ENCODE measurements around the gene S100A7A.
"Not testable (repeated sequence)": the region's sequence is repeated elsewhere in the genome, so short reads cannot be mapped to it uniquely, and the experiment has no call there.

S100A7A gene

GRCh38 chr1:153395776-153396175 is 20.5 kb upstream of the S100A7A start:
- no peak for DNase-seq

- DNase-seq: no peak
These were observed 19.9 kb upstream of the S100A7A start for GRCh38 chr1:153396461-153396860.

DNA sequence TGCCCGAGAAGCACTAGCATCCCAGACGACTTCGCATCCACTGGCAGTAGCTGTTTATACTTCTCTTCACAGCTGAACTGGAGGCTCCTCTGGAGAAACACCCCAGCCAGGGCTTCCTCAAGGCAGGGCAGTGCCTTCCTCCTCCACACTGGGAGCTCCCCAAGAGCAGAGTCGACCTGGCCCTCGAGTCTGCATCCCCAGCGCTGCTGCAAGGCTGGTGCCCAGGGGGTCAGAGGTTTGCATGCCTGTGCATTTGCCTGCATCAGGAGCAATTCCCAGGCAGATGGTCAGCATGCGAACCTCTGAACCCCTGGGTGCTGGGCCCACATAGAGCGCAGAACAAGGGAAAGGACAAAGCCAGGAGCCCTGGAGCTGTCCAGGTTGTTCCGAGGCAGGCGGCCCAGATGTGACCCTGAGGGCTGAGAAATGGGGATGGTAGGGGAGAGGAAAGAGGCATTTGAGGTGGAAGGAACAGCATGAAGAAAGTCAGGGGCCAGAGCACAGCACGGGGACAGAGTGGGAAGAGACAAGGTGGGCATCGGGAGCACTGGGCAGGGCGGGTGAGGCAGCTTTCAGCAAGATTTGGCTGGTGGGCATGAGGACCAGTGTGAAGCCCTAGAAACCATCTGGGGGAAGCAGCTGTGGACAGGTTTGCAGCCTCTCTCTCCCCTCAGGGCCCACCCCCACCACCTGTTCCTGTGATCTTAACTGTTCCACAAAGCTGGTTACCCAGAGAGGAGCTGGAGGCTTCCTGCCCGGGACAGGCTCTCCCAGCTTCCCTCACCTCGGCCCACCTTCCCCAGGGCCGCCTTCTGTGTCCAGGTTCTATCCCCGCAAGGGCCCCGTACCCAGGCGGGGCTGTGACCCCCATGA is 19.0 kb upstream of the S100A7A start:
- no peak for DNase-seq

GRCh38 chr1:153397924-153398651 is 18.2 kb upstream of the S100A7A start:
- no peak for DNase-seq

GRCh38 chr1:153399401-153400055 is 16.8 kb upstream of the S100A7A start:
- DNase-seq: no peak

DNA sequence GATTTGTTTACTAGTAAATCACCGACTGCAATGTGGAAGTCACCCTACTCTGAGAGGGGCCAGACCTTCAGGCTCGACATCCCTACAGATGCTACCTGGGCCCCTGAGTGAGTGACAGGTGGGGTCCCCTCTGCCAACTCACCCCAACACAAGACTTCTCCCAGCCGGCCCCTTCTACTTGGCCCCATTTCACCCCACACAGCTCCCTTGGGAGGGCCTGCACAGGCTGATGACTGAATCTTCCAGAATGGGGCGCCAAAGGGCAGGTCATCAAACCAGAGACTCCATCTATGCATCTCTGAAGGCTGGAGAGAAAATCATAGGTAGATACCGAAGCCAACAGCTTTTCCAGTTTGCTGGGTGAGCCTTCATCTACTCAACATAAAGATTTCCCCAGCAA is 16.1 kb upstream of the S100A7A start:
- DNase-seq: no peak

DNA sequence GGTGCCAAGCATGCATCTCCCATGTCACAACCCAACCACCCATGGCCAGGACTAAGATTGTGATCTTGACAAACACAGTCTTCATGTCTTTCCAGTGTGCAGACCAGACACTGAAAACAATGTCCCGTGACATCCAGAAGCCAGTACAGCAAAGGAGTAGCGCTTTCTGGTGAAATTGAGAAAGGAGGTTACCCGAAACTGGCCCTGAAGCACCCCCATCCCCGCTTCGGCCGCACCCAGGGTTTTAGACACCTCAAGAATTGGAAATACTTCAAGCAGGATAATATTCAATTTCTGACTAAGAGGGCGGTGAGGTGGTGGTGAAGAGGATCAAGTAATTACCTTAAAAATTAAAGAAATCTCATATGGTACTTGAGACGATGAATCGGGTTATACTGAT is 14.9 kb upstream of the S100A7A start:
- DNase-seq: no peak

- no peak for DNase-seq
These were observed 14.1 kb upstream of the S100A7A start for GRCh38 chr1:153402226-153402625.

- DNase-seq: no peak
These were observed 12.8 kb upstream of the S100A7A start for GRCh38 chr1:153403421-153404085.

GRCh38 chr1:153404086-153404635 is 12.2 kb upstream of the S100A7A start:
- no peak for DNase-seq

GRCh38 chr1:153404768-153405167 is 11.6 kb upstream of the S100A7A start:
- DNase-seq: peak; percentile 56

DNA sequence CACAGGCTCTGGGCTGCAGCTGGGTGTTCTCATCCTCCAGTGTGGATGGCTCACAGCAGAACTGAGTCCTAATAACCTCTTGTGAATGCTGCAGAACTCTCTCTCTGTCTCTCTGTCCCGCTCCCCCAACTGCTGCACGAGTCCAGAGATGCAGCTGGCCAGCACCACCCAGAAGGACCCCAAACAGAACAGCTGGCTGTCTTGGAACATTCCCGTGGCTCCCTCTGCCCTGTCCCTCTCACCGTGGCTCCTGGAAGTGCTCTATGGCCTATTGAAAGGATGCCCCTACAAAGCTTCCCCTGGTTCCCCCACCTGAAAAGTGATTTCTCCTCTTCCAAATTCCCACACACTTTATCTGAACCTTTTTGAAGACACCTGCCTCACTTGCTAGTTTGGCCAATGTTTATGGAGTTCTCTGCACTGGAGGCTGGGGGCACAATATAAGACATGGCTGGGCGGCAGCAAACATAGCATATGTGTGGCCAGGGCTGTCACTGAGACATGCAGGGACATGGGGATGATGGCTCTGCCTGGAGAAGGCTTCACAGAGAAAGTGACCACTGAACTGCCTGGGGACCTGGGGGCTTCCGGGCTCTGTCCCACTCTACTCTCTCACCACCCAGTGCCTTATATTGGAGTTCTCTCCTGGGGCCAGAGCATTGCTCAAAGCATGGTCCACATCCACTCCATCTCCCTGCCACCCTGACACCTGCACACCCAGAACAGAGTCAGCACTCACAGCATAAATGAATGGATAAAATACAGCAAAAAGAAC is 10.3 kb upstream of the S100A7A start:
- not testable (repeated sequence) for DNase-seq

DNA sequence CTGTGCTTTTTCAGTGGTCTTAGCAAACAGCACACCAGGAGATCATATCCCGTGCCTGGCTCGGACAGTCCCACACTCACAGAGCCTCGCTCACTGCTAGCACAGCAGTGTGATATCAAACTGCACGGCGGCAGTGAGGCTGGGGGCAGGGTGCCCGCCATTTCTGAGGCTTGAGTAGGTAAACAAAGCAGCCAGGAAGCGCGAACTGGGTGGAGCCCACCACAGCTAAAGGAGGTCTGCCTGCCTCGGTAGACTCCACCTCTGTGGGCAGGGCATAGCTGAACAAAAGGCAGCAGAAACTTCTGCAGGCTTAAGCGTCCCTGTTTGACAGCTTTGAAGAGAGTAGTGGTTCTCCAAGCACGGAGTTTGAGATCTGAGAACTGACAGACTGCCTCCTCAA is 9.0 kb upstream of the S100A7A start:
- DNase-seq: not testable (repeated sequence)

- DNase-seq: not testable (repeated sequence)
These were observed 2.4 kb upstream of the S100A7A start for GRCh38 chr1:153413961-153414360.

DNA sequence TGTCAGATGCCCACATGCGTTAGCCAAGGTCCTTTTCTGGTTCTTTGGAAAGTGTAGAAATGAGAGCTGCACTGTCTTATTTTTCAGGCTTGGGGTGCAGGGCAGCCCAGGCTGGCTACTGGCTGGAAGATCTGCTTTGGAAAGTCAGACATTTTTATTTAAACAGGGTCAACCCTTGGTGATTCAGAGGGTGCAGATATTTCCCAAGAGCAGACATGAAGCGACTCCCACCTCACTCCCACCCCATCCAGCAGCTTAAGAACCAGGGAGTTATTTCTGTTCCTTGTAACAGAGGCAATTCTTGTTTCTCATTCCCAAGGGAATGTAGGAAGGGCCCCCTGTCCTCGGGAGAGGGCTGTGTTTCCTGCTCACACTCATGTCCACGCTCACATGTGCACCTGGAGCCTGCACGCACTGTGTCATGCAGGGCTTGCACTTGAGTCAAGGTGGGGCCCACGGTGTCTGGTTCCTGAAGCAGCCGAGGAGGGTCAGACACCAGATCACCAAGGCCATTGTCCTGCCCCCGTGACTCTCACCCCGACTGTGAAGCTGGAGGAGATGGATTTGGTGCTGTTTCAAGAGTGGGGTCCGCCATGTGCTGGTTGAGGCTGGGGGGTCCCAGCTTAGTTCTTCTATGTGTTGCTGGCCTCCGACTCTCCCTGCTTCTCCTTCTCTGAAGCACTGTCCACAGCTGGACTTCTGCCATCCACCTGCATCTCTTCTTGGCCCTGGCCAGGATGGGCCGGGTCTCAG is 992 bp downstream of the S100A7A start:
- no peak for DNase-seq

GRCh38 chr1:153418758-153419435 is 2.6 kb downstream of the S100A7A start:
- not testable (repeated sequence) for DNase-seq

DNA sequence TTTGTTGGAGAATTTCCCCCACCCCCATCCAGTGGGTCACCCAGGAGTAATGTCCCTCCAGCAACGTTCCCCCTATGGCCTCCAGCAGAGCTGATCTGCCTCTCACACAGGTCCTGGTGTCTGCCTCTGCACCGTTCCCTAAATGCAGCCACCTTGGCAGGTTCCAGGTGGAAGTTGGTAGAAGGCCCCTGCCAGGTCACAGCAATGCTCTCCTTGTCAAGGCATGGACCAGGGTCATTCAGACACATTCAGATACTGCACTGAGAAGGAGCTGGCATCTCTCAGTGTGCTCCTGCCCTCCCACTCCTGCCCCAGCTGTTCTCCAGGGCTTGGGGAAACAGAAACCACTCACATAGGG is 3.1 kb downstream of the S100A7A start:
- not testable (repeated sequence) for DNase-seq

DNA sequence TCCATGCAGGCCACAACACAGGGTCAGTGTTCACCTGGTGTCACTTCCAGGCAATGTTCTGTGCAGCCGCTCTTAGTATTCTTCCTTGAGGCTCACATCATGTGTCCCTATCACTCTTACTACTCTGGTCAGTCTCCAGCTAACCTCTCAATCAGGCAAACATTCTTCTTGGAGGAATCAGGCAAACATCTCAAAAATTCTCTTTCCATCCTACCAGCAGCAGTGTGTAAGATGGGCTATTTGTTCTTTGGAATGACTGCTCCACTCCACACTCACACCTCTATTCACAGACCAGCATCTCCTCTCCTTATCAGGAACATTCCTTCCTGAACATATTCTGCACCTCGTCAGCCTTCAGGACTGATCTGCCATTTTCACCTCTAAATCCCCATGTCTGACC is 4.0 kb downstream of the S100A7A start:
- no peak for DNase-seq

GRCh38 chr1:153422450-153423068 is 6.2 kb downstream of the S100A7A start:
- DNase-seq: peak; percentile 72

DNA sequence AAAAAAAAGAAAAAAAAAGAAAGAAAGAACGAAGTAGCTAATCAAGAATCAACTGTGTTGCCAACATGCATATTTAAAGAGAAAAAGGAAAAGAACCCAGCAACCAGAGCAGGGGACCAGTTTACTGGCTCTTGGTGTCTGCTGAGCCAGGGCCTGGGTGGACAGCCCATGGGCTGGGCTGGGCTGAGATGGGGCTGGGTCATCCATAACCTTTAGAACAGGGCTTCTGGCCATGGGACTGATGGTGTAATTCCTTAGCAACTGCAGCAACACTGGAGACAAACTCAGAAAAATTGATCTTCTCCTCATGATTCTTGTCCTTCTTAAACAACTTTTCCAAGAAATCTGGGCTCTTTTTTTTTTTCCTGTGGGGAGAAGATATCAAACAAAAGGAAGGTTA is 10.5 kb downstream of the S100A7A start:
- no peak for DNase-seq
